Lung (tissue), 12 donors: ENCODE measurements around the gene GBF1. TPM values are rescaled to one million over a fixed set of nuclear protein-coding genes. Genes with fewer than 3 reads are reported as not detected.

Experiments used
- ATAC-seq: fragments of 200-7000 bp; cut with Tn5 transposase; one replicate; pipeline ENCODE4 v1.9.1; 2020; ENCODE audit warnings: moderate number of reproducible peaks; ENCODE audit not compliant: insufficient read depth, low FRiP score
- DNase-seq, 3 donors: peaks; one replicate each; pipeline ENCODE4 v3.0.0-alpha.2; 2013 to 2017
- H3K27ac ChIP-seq, 2 donors: one replicate each; pipeline ENCODE4 v1.5.1; 2013; ENCODE audit warnings: mild to moderate bottlenecking in 2 of 2, moderate library complexity in 2 of 2, control low read depth in 1 of 2, inconsistent platforms in 1 of 2, low read depth in 1 of 2, low read length in 1 of 2
- H3K27me3 ChIP-seq, 3 donors: one replicate each; pipeline ENCODE4 v1.5.1; 2013; ENCODE audit warnings: low read length in 2 of 3; ENCODE audit not compliant: control insufficient read depth in 3 of 3, insufficient read depth in 3 of 3
- H3K36me3 ChIP-seq, 4 donors: one replicate each; pipeline ENCODE4 v1.5.1; 2013; ENCODE audit warnings: low read length in 4 of 4, mild to moderate bottlenecking in 1 of 4, moderate library complexity in 1 of 4; ENCODE audit not compliant: control insufficient read depth in 4 of 4, insufficient read depth in 4 of 4
- H3K4me1 ChIP-seq, 5 donors: one replicate each; pipeline ENCODE4 v1.5.1; 2013; ENCODE audit warnings: low read length in 5 of 5, mild to moderate bottlenecking in 2 of 5, moderate library complexity in 1 of 5; ENCODE audit not compliant: control insufficient read depth in 5 of 5, insufficient read depth in 5 of 5
- H3K4me3 ChIP-seq: one replicate; pipeline ENCODE4 v1.5.1; 2013; ENCODE audit warnings: mild to moderate bottlenecking, control low read depth, moderate library complexity
- H3K9ac ChIP-seq, 2 donors: one replicate each; pipeline ENCODE4 v1.5.1; 2013; ENCODE audit warnings: low read length in 2 of 2, control low read depth in 1 of 2; ENCODE audit not compliant: insufficient read depth in 1 of 2
- H3K9me3 ChIP-seq, 4 donors: one replicate each; pipeline ENCODE4 v1.5.1; 2013; ENCODE audit warnings: low read length in 3 of 4, mild to moderate bottlenecking in 1 of 4, moderate library complexity in 1 of 4; ENCODE audit not compliant: control insufficient read depth in 4 of 4, insufficient read depth in 3 of 4
- CTCF ChIP-seq: IDR thresholded peaks from 2 replicates; pipeline ENCODE4 v1.5.1; 2012; ENCODE audit warnings: mild to moderate bottlenecking; ENCODE audit errors: control extremely low read depth, extremely low read depth
- WGBS, 2 donors: extraction: QIAGEN DNeasy Blood & Tissue Kit; methylation state at CpG; one replicate each; pipeline ENCODE4 v1.1.7; 2013; 5-methylcytosine and 5-hydroxymethylcytosine counted together
- polyA plus RNA-seq, 2 donors: library from polyadenylated mRNA; stranded (reverse); fragments of 200-250 nt; gene quantifications; one replicate each; pipeline ENCODE4 v1.2.1, GENCODE V29; 2013
- total RNA-seq, 2 donors: library from RNA; depleted of rRNA in 1 of 2; stranded (reverse); fragments of >200 nt in 1 of 2; gene quantifications; one replicate each; pipeline ENCODE4 v1.2.1, GENCODE V29; 2014 to 2021
- donor health status: control.
- donor health status: control.
- donor health status: Bipolar disorder and iron deficiency.
- donor health status: healthy.
- donor health status: DM: yes; HTN: yes; CAD: no.

Gene GBF1
- total and polyA plus RNA-seq, 4 donors, result 11.6 to 48.5 (median 25.4) TPM

- peaks cover 0 to 21% (median 10%) of the 10 kb centered on the region in 3 donors for H3K27me3 ChIP-seq
- no peaks in the 10 kb centered on the region for H3K9me3 ChIP-seq
- DNase-seq (peak; percentile 61 to 71 (median 62)), ATAC-seq (no peak)
- H3K36me3 ChIP-seq, result peaks cover 0 to 14% (median 6%) of the 10 kb centered on the region in 4 donors
- H3K27ac ChIP-seq, result no peak overlapping the region
- WGBS, 2 donors, result 1 to 2% methylated on average over 41 to 54 of the region's 54 CpGs
- no peak overlapping the region for H3K9ac ChIP-seq
- H3K4me1 ChIP-seq, result peaks cover 0 to 28% (median 16%) of the 10 kb centered on the region in 5 donors
- no peak overlapping the region for H3K4me3 ChIP-seq
- no peak for TF ChIP-seq CTCF
Observed at GRCh38 chr10:102419269-102420180, 174.2 kb downstream of the GBF1 start.

- Histone ChIP-seq H3K9ac (peak overlapping the region in 1 of 2 donors; percentile 82), H3K36me3 (peaks cover 0 to 17% (median 8%) of the 10 kb centered on the region in 4 donors), H3K9me3 (no peaks in the 10 kb centered on the region), H3K4me3 (peak overlapping the region; percentile 43), H3K27ac (peak overlapping the region; percentile 9 to 91), H3K4me1 (peaks cover 0 to 28% (median 16%) of the 10 kb centered on the region in 5 donors), H3K27me3 (peaks cover 0 to 17% (median 8%) of the 10 kb centered on the region in 3 donors)
- 1 to 2% methylated on average over 21 of the region's 21 CpGs for WGBS, 2 donors
- DNase-seq (no peak), ATAC-seq (no peak)
- TF ChIP-seq CTCF, result no peak
Observed at GRCh38 chr10:102420181-102420713, 174.9 kb downstream of the GBF1 start.

GRCh38 chr10:102420714-102421506, 175.6 kb downstream of the GBF1 start, which contains the start of gene FBXL15:
TSS of gene FBXL15 (plus strand) at chr10:102420836. CDS start at chr10:102421130, 294 bp downstream.
- peak; percentile 98 to 99 (median 98) for DNase-seq
- H3K4me1 ChIP-seq, result peaks cover 0 to 28% (median 16%) of the 10 kb centered on the region in 5 donors
- 0 to 1% methylated on average over 54 to 66 of the region's 66 CpGs for WGBS, 2 donors

More at GRCh38 chr10:102420714-102421506, 175.6 kb downstream of the GBF1 start, which contains the start of gene FBXL15:
- Histone ChIP-seq H3K27ac (peak within 1 kb of the TSS; percentile 89 to 91), H3K36me3 (peaks cover 0 to 17% (median 9%) of the 10 kb centered on the region in 4 donors), H3K9me3 (no peaks in the 10 kb centered on the region), H3K27me3 (peaks cover 0 to 17% (median 8%) of the 10 kb centered on the region in 3 donors), H3K4me3 (peak within 1 kb of the TSS; percentile 88), H3K9ac (peak within 1 kb of the TSS in 1 of 2 donors; percentile 82)
- ATAC-seq, result peak; percentile 87
- TF ChIP-seq CTCF, result peak; percentile 35
